Hepatocyte (in vitro differentiated cells): ENCODE data around the gene SELENOW. TPM values are rescaled to one million over a fixed set of nuclear protein-coding genes. Genes with fewer than 3 reads are reported as not detected.

Source experiments
- DNase-seq: peaks from one replicate; pipeline ENCODE4 v3.0.0-alpha.2; 2016; ENCODE audit warnings: low spot score
- H2AFZ ChIP-seq: fragments of 200-600 bp; sonication (generic); 2 replicates; pipeline ENCODE4 v1.6.0; 2016; ENCODE audit warnings: antibody characterized with exemption, mild to moderate bottlenecking
- H3K27ac ChIP-seq: fragments of 200-600 bp; sonication (generic); 2 replicates; pipeline ENCODE4 v1.5.1; 2016; ENCODE audit warnings: mild to moderate bottlenecking
- H3K27me3 ChIP-seq: fragments of 200-600 bp; sonication (generic); 2 replicates; pipeline ENCODE4 v1.6.1; 2016
- H3K36me3 ChIP-seq: fragments of 200-600 bp; sonication (generic); replicated peaks from 2 replicates; pipeline ENCODE4 v1.5.1; 2016; ENCODE audit warnings: low read depth; ENCODE audit not compliant: insufficient read depth
- H3K4me1 ChIP-seq: fragments of 200-600 bp; sonication (generic); 2 replicates; pipeline ENCODE4 v1.5.1; 2016; ENCODE audit warnings: mild to moderate bottlenecking, moderate library complexity; ENCODE audit not compliant: insufficient read depth
- H3K4me2 ChIP-seq: fragments of 200-600 bp; sonication (generic); 2 replicates; pipeline ENCODE4 v1.6.0; 2016
- H3K4me3 ChIP-seq: fragments of 200-600 bp; sonication (generic); 2 replicates; pipeline ENCODE4 v1.5.1; 2016; ENCODE audit warnings: mild to moderate bottlenecking
- H3K79me2 ChIP-seq: fragments of 200-600 bp; sonication (generic); 2 replicates; pipeline ENCODE4 v1.6.0; 2017; ENCODE audit warnings: mild to moderate bottlenecking
- H3K9me2 ChIP-seq: fragments of 200-600 bp; sonication (generic); replicated peaks from 2 replicates; pipeline ENCODE4 v1.6.0; 2017; ENCODE audit warnings: mild to moderate bottlenecking; ENCODE audit not compliant: insufficient read depth
- H3K9me3 ChIP-seq: fragments of 200-600 bp; sonication (generic); 2 replicates; pipeline ENCODE4 v1.5.1; 2016; ENCODE audit warnings: low read depth, mild to moderate bottlenecking
- H4K20me1 ChIP-seq: fragments of 200-600 bp; sonication (generic); 2 replicates; pipeline ENCODE4 v1.6.0; 2016; ENCODE audit warnings: mild to moderate bottlenecking; ENCODE audit not compliant: insufficient read depth, poor library complexity, severe bottlenecking
- EZH2 ChIP-seq: fragments of 200-600 bp; sonication (generic); IDR thresholded peaks from 2 replicates; pipeline ENCODE4 v1.6.1; 2016; ENCODE audit warnings: antibody characterized with exemption, mild to moderate bottlenecking, borderline replicate concordance
- EZH2phosphoT487 ChIP-seq: fragments of 200-600 bp; sonication (generic); IDR thresholded peaks from one replicate; pipeline ENCODE4 v1.6.1; 2018; ENCODE audit warnings: antibody characterized with exemption, mild to moderate bottlenecking, low read depth, moderate library complexity; ENCODE audit not compliant: unreplicated experiment, severe bottlenecking
- WGBS: methylation state at CpG from one replicate; pipeline ENCODE4 v1.1.6; 2016; ENCODE audit warnings: low lambda C conversion rate; ENCODE audit errors: missing lambda C conversion rate; 5-methylcytosine and 5-hydroxymethylcytosine counted together
- polyA plus RNA-seq: library from polyadenylated mRNA; unstranded; fragments of >200 nt; fragmentation: Nextera tagmentation; extraction: Ambion mirVana; gene quantifications from 2 replicates; pipeline ENCODE4 v1.2.1, GENCODE V29; 2016
- total RNA-seq: library from RNA; depleted of rRNA; stranded (reverse); fragments of >200 nt; gene quantifications from 2 replicates; pipeline ENCODE4 v1.2.3, GENCODE V29; 2014
- TF ChIP-seq, protein P1 (sequence below): fragments of 200-600 bp; sonication (generic); IDR thresholded peaks from 2 replicates; pipeline ENCODE4 v1.5.1; 2016; ENCODE audit warnings: antibody characterized with exemption, mild to moderate bottlenecking; ENCODE audit not compliant: poor library complexity

Gene SELENOW
- total and polyA plus RNA-seq, 2 experiments from 2014 or later: 140 to 217 TPM

DNA sequence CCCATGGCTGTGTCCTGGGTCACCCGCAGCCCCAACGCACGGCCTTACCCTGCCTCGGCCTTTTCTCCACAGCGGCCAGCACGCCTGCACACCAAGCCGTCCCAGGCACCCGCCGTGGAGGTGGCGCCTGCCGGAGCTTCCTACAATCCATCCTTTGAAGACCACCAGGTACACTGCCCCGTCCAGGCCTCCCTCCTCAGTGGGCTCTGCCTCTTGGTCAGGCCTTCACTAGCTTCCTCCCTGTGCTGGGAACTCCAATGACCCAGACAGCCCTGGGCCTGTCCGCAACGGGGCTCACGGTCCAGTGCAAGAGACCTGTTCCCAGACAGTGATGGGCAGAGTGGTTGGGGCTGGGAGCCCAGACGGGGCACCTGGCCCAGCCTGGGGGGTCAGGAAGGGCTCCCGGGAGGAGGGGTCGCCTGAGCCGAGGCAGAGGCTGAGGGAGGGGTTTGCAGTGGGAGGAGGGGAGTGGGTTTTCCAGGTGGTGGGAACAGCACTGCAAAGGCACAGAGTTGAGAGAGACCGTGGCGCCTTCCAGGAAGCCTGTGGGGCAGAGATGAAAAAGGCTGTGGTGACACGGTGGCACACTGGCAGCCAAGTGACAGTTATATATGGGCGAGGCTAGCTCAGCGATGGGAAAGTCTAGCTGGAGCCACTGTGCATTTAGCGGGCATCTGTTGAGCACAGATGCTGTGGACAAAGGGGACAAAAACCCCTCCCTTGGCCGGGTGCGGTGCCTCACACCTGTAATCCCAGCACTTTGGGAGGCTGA lies 25.9 kb upstream of the SELENOW start:
- H4K20me1 ChIP-seq: peaks cover 13% of the 10 kb centered on the region
- H3K4me3 ChIP-seq: no peak overlapping the region
- no peak overlapping the region for H3K27ac ChIP-seq
- H3K36me3 ChIP-seq: no peaks in the 10 kb centered on the region
- H3K27me3 ChIP-seq: no peaks in the 10 kb centered on the region
- H3K79me2 ChIP-seq: peaks cover 16% of the 10 kb centered on the region
- no peak for DNase-seq
- no peak for TF ChIP-seq EZH2phosphoT487
- no peak for TF ChIP-seq EZH2
- TF ChIP-seq, protein P1, sequence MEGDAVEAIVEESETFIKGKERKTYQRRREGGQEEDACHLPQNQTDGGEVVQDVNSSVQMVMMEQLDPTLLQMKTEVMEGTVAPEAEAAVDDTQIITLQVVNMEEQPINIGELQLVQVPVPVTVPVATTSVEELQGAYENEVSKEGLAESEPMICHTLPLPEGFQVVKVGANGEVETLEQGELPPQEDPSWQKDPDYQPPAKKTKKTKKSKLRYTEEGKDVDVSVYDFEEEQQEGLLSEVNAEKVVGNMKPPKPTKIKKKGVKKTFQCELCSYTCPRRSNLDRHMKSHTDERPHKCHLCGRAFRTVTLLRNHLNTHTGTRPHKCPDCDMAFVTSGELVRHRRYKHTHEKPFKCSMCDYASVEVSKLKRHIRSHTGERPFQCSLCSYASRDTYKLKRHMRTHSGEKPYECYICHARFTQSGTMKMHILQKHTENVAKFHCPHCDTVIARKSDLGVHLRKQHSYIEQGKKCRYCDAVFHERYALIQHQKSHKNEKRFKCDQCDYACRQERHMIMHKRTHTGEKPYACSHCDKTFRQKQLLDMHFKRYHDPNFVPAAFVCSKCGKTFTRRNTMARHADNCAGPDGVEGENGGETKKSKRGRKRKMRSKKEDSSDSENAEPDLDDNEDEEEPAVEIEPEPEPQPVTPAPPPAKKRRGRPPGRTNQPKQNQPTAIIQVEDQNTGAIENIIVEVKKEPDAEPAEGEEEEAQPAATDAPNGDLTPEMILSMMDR: no peak
- H2AFZ ChIP-seq: no peak overlapping the region
- H3K9me2 ChIP-seq: no peaks in the 10 kb centered on the region
- H3K4me2 ChIP-seq: no peak overlapping the region
- peaks cover 3% of the 10 kb centered on the region for H3K4me1 ChIP-seq
- no peaks in the 10 kb centered on the region for H3K9me3 ChIP-seq
- 96% methylated on average over 27 of the region's 27 CpGs for WGBS

DNA sequence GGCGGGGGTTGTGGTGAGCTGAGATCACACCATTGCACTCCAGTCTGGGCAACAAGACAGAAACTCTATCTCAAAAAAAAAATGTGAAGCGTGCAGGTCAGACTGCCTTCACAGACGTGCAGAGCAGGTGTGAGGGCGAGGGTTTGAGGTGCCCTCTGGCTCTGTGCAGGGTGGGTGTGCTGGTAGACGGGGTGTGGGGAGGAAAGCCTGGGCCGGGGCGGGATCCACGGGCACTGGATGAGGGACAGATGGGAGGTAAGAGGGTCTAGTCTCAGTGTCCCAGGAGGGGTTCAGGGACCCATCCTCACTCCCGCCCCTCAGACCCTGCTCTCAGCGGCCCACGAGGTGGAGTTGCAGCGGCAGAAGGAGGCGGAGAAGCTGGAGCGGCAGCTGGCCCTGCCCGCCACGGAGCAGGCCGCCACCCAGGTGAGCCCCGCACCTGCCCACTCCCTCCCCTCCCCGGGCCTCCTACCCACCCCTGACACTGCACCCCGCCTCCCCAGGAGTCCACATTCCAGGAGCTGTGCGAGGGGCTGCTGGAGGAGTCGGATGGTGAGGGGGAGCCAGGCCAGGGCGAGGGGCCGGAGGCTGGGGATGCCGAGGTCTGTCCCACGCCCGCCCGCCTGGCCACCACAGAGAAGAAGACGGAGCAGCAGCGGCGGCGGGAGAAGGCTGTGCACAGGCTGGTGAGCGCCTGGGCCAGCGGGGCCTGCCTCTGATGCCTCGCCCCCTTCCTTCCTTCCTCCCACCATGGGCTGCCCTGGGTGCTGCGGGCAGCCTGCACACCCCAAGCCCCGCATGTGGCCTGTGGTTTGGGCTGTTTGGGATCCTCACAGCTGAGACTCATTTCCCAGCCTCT lies 24.1 kb upstream of the SELENOW start:
- WGBS: 98% methylated on average over 16 of the region's 37 CpGs
- H3K9me3 ChIP-seq: no peaks in the 10 kb centered on the region
- H3K4me3 ChIP-seq: no peak overlapping the region
- H4K20me1 ChIP-seq: peaks cover 3% of the 10 kb centered on the region
- no peaks in the 10 kb centered on the region for H3K9me2 ChIP-seq
- TF ChIP-seq EZH2phosphoT487: no peak
- TF ChIP-seq, protein P1: no peak
- DNase-seq: no peak
- H3K27me3 ChIP-seq: no peaks in the 10 kb centered on the region
- peaks cover 3% of the 10 kb centered on the region for H3K36me3 ChIP-seq
- H2AFZ ChIP-seq: no peak overlapping the region
- H3K27ac ChIP-seq: no peak overlapping the region
- H3K4me2 ChIP-seq: no peak overlapping the region
- H3K4me1 ChIP-seq: peaks cover 5% of the 10 kb centered on the region
- H3K79me2 ChIP-seq: no peaks in the 10 kb centered on the region

DNA sequence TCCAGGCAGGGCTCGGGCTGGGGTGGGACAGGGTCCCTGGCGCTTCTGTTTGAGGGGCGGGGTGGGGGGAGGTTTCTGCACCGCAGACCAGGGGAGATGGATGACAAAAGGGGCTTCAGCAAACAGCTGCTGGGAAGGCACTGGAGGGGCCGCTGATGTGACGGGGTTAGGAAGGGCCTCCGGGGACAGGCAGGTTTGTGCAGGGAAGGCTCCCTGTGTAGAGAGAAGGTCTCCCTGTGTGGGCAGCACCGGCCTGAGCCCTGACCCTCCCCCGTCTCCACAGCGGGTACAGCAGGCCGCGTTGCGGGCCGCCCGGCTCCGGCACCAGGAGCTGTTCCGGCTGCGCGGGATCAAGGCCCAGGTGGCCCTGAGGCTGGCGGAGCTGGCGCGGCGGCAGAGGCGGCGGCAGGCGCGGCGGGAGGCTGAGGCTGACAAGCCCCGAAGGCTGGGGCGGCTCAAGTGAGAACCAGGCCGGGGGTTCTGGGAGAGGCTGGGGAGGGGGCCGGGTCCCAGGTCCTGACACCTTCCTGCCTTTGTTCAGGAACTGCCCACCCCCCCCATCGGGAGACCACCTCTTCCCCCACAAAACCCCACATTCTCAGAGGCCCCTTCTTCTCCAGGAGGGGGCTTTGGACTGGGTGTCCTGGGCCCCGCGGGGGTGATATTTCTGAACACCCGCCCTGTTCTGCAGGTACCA lies 23.3 kb upstream of the SELENOW start:
- Histone ChIP-seq H3K4me1 (peaks cover 5% of the 10 kb centered on the region), H3K9me3 (no peaks in the 10 kb centered on the region), H3K9me2 (no peaks in the 10 kb centered on the region), H2AFZ (no peak overlapping the region), H3K27me3 (no peaks in the 10 kb centered on the region), H3K79me2 (no peaks in the 10 kb centered on the region), H3K4me3 (no peak overlapping the region), H3K27ac (no peak overlapping the region), H4K20me1 (no peaks in the 10 kb centered on the region), H3K4me2 (no peak overlapping the region), H3K36me3 (peaks cover 3% of the 10 kb centered on the region)
- DNase-seq: no peak
- TF ChIP-seq EZH2phosphoT487 (no peak), EZH2 (no peak)
- TF ChIP-seq, protein P1: no peak
- WGBS: 96% methylated on average over 30 of the region's 36 CpGs
